SKM-1 (cell line): ENCODE data around the gene TUBB.
"Not testable (repeated sequence)": the region's sequence is repeated elsewhere in the genome, so short reads cannot be mapped to it uniquely, and the experiment has no call there.

Experiments used
- DNase-seq: peaks from one replicate; lab custom pipeline; 2025; ENCODE audit not compliant: unreplicated experiment; lab: John Stamatoyannopoulos, UW

TUBB gene

DNA sequence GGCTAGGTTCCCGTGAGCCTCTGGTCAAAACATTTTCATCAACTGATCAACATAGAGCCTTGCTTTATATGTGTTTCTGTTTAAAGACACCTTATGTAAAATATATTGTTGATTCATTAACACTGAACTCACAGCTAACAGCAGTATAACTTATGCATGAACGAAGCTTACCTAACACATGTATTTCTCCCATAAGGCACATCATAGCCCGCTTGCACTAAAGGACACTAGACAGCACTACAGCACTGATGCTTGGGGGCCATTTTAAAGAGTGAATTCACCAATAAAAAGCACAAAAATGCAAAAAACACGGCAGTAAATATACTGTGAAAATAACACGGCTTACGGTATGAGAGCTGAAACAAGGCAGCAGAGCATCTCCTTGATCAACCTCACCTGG is 18.4 kb downstream of the TUBB start:
- DNase-seq, result no peak

DNA sequence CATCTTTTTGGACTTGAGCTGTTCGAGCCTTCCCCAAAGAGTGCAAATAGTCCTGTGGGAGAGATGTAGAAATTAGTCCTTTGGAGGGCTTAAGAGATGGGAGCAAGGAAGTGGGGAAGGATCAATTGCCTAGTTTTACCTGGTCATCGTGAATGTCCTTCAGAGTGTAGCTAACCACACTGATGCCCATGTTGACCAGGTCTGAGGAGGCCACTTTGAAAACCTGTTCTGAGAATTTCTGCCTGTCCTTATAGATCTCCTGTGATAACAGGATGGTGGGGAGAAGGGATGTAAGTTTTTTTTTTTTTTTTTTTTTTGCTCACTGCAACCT is 20.4 kb downstream of the TUBB start:
- no peak for DNase-seq

GRCh38 chr6:30741063-30741779 is 21.1 kb downstream of the TUBB start:
- no peak for DNase-seq

GRCh38 chr6:30741789-30742315 is 21.7 kb downstream of the TUBB start:
- no peak for DNase-seq

DNA sequence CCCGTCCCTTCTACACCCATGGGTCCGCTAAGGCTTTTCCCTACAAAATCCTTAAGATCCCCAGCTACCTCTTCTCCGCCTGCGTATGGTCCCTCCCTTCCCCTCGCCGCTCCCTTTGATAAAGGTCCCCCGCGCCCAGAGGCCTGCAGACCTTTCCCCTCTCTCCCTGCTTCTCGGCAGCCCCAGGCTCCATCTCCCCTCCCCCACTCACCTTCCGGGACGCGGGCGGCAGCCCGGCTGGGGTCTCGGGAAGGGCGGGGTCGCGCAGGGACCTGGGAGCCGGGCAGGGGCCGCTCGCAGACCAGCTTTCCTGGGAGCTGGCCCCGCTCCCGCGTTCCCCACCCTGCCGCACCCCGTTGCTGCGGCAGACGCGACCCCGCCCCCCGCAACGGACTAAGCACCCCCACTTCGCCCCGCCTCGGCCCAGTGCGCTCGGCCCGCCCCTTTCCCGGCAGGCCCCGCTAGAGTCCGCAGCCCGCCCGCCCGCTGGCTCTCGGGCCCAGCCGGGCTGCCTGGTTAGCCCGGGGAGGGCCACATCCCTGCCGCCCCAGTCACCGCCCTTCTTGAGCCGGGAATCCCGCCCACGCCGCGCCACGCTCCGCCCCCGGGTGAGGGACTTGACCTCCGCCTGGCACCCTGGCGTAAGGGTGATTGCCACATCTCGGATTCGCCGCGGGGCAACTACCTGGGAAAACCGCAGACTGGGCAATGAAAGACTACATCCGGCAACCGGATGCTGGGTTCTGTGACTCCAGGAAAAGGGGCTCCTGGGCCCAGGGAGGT is 22.4 kb downstream of the TUBB start, which contains the start of gene FLOT1:
Gene FLOT1, minus strand, starts transcription at position 372 of the 783 bp plus-strand sequence. CDS start 498 bp downstream, outside the sequence.
- DNase-seq, result peak; percentile 94

- DNase-seq, result no peak
Measured at GRCh38 chr6:30743099-30744053, 23.2 kb downstream of the TUBB start.

DNA sequence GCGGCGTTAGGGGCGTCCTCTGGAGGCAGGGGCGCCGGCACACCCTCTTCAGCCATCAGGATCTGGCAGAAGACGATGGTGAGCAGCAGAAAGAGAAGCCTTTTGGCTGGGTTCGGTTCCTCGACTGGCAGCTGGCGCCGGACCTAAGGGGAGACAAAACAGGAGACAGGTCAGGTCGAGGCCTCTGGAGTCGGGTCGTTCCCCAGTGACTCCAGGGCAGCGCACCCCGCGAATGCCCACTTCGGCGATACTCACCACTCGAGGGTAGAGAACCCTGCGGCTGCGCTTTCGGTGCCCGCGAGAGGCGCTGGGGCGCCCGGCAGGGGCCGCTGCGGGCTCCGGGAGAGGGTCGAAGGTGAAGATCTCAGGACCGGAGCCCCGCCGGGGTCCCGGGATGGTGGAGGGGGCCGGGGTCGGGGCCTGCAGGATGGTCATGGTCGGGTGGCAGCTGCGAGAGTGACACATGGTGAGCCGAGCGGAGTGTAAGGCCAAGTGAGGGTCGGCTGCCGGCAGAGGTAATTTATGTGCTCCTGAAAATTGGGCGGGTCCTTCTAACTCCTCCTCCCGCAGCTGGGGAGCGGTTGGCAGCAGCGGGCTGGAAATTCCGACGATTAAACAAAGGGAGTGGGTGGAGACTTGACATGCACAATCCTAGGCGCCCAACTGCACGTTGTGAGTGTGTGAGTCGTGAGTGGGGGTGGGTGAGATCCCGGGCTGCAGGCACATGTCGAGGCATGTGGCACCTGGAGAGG is 24.1 kb downstream of the TUBB start, which contains the start of gene IER3:
Gene IER3, minus strand, starts transcription at position 494 of the 752 bp plus-strand sequence. Its CDS starts 29 bp downstream, at position 465.
- no peak for DNase-seq

DNA sequence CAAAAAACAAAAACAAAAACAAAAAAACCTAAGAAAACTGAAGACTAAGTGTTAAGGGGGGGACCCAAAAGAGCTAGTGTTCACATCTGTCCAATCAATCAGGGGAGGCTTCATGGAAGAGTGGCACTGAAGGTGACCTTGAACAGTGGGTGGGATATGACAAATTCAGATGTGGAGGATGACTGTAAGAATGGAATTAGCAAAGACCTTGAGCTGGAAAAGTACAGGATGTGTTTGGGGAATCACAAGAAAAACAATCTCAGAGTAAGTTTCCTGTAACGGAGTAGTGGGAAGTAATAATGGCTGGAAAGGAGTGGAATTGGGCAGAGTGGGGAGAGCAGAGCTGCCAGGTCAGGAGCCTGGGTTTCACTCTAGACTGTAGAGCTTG is 27.1 kb downstream of the TUBB start:
- no peak for DNase-seq

DNA sequence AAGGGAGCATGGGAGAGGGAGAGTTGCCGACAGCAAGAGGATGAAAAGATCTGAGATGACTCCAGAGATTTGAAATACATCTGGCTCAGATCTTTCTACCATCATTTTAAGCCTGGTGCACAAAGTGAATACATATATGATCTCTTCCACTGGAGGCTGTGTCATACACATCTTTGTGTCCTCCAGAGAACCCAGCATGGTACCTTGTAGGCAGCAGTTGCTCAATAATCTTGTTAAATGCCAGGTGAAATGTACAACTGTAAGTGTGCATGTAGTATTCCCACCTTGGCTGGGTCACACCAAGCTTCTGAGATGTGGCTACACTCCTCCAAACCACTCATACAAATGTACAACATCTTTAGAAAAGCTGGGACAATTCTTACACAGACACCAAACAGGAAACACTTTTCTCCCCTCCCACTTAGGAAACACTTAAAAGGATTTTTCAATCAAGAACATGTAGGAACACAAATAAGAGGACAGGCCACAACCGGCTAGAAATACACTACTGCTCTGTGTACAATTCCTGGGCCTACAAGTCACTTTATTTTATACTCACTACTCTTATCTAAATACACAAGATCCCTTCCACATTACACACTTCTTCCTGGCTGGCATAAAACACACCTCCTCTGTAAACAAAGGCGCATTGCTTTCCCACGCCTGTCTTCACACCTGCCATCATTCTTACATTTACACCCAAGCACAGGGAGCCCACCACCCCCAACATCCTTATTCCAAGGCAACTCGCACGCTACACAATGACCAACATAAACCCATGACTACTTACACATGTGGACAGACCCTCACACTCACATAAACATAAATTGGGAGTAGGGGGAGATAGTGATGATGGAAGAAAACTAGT is 28.0 kb downstream of the TUBB start:
- no peak for DNase-seq

DNA sequence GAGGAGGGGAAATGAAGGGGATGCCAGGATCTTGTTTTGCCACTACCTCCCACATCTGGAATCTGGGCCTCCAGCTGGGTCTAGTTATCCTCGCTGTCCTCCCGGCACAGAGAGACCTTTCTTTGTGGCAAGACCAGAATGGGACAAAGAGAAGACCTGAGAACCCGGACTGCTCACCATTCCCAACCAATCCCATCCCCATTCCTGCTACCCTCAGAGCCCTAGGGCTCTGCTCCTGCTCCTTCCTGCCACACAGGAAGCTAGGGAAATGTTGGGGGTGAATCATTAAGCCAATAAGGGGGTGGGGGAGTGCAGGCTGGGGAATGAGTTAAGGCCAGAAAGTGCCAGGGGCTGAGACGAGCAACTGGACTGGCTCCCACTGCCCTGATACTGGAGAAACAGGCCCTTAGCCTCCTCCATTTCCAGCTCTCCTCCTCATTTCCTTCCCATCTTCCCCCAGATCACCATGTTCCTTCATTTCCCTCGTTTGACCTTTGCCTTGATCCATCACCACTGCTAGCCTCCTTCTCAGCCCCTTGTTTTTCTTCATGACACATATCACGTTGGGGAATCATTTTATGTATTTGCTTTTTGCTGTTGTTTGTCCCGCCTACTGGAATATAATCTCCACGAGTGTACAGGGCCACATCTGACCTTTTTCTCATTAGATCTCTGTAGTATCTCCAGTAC is 28.8 kb downstream of the TUBB start:
- no peak for DNase-seq

DNA sequence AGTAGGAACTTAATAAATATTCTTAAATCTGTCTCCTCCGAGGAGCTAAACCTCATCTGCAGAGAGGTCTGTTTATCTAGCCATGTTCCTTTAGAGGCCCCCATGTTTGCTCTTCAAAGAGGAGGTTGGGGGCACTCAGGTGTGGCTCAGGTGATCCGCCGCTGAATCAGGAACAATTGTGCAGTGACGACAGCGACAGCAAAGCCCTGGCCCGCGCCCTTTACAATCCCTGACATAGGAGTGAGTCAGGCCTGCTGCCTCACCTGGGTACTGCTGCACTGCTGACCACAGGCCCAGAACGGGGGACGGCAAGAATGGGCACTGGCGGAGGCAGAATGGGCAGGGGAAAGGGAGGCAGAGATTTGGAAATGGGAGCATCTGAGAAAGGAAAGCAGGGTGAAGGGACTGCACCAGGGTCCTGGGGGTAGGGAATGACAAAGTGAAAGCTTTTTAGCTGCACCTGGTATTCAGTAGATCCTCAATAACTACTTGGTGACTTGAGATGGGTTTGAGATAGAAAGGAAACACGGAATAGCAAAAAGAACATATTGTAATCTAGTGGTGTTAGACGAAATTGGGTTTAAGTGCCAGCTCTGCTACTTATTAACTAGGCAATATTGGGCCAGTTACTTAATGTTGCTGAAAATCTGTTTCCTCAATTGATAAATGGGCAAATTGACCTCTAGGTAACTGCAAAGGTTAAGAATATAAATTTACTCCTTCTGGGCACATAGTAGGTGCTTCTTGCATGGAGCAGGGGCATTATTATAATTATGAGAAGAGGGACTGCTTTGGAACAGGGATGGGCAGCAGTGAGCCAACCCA is 29.6 kb downstream of the TUBB start:
- no peak for DNase-seq

DNA sequence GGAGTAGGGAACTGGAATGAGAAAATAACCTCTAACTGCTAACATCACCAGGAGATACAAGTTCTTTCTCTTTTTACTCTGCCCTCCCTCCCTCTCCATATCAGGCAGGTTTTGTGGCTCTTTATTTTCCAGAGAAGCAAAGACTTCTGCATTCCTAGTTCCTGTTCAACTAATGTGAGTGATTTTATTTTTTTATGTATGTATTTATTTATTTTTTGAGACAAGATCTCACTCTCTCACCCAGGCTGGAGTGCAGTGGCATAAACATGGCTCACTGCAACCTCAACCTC is 30.2 kb downstream of the TUBB start:
- DNase-seq, result no peak

DNA sequence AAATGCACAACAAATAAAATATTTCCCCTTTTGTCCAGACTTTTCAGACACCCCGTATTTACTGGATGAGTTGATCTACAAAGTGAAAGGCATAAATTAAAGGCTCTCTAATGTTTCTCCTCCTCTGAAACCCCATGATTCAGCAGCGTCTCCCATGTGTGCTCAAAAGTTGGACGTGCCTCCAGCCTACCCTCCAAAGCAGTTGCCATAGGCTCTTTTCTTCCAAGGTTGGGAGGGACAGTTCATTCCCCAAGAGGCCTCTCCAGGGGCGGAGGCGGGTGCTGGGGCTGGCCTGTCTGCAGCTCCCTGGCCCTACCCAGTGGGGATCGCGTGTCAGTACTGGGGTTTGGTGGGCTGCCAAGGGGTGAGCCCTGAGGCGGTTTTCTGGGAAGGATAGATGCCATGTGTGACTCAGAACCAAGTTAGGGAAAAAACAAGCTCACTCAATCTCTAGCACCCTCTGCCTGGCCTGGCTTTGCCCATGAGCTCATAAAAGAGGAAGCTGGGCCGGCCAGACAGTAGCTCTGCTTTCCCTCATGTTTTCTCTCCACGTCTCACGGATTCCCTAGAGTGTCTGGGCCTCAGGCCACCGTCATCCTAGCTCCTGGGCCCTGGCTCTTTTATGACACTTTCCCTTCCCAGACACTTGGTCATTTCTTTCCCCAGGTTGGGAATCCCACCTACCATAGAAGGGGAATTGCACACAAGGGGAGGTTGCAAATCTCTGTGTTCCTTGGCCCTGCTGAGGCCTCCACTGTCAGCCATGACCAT is 32.2 kb downstream of the TUBB start:
- DNase-seq, result no peak

GRCh38 chr6:30754631-30755030 is 34.5 kb downstream of the TUBB start:
- no peak for DNase-seq

DNA sequence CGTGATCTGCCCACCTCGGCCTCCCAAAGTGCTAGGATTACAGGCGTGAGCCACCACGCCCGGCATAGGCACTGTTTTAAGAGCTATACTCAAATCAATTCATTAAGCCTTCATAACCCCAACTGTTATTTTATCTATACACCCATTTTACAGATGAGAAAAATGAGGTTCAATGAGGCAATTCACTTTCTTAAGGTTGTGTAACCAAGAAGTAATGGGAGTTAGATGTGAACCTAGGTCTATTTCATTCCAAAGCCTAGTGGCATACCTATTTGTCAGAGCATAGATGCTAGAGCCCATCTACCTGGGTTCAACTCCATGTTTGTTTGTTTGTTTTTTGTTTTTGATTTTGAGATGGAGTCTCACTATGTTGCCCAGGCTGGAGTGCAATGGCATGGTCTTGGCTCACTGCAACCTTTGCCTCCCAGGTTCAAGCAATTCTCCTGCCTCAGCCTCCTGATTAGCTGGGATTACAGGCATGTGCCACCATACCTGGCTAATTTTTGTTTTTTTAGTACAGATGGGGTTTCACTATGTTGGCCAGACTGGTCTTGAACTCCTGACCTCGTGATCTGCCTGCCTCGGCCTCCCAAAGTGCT is 36.4 kb downstream of the TUBB start:
- not testable (repeated sequence) for DNase-seq

- no peak for DNase-seq
Measured at GRCh38 chr6:30757261-30757904, 37.2 kb downstream of the TUBB start.
